Calu3 (cell line): ENCODE data around the gene BICDL2. TPM values are rescaled to one million over a fixed set of nuclear protein-coding genes. Genes with fewer than 3 reads are reported as not detected.
A peak's percentile ranks its signal among the peaks of the same experiment; 100 is the strongest.

Experiments used
- BruUV-seq: library from RNA; stranded (reverse); fragments of 400-500 nt; replicated peaks from 2 replicates; lab custom pipeline; 2021; lab: Mats Ljungman, UMichigan
- CTCF ChIA-PET: fragments of 300-600 bp; sonication (Branson Sonifier 250); formaldehyde crosslinking; loops from one replicate; lab custom pipeline; 2022; ENCODE audit warnings: antibody characterized with exemption; lab: Charles Lee
- DNase-seq: peaks from one replicate; pipeline ENCODE4 v3.0.0; 2022
- H3K27ac Mint-ChIP-seq: one replicate; pipeline ENCODE4 v1.8.0; 2022; ENCODE audit warnings: mixed read lengths; ENCODE audit not compliant: unreplicated experiment
- H3K27me3 Mint-ChIP-seq: one replicate; pipeline ENCODE4 v1.8.0; 2022; ENCODE audit warnings: mixed read lengths; ENCODE audit not compliant: unreplicated experiment
- H3K36me3 Mint-ChIP-seq: one replicate; pipeline ENCODE4 v1.8.0; 2022; ENCODE audit warnings: mild to moderate bottlenecking, moderate library complexity, mixed read lengths; ENCODE audit not compliant: insufficient read depth, unreplicated experiment
- H3K4me1 Mint-ChIP-seq: one replicate; pipeline ENCODE4 v1.8.0; 2022; ENCODE audit warnings: mild to moderate bottlenecking, low read depth, mixed read lengths; ENCODE audit not compliant: unreplicated experiment
- H3K4me3 Mint-ChIP-seq: one replicate; pipeline ENCODE4 v1.8.0; 2022; ENCODE audit warnings: mild to moderate bottlenecking, low read depth, moderate library complexity, mixed read lengths; ENCODE audit not compliant: unreplicated experiment
- H3K9me3 Mint-ChIP-seq: one replicate; pipeline ENCODE4 v1.8.0; 2022; ENCODE audit warnings: low read depth, mixed read lengths; ENCODE audit not compliant: unreplicated experiment
- intact Hi-C: fragments of 100-400 bp; cut with micrococcal nuclease; formaldehyde crosslinking; loops from one replicate; pipeline ENCODE4 v1.10.0; 2022; ENCODE audit not compliant: unreplicated experiment
- total RNA-seq: library from RNA; stranded (reverse); gene quantifications from 2 replicates; pipeline ENCODE4 v1.2.3, GENCODE V29; 2022
- TF ChIP-seq, protein P1 (sequence below): fragments of 200-600 bp; IDR thresholded peaks from one replicate; pipeline ENCODE4 v1.8.0; 2022; ENCODE audit warnings: antibody characterized with exemption; ENCODE audit not compliant: unreplicated experiment

The BICDL2 gene
- total RNA-seq, 1 experiment from 2014 or later = 59.4 TPM

DNA sequence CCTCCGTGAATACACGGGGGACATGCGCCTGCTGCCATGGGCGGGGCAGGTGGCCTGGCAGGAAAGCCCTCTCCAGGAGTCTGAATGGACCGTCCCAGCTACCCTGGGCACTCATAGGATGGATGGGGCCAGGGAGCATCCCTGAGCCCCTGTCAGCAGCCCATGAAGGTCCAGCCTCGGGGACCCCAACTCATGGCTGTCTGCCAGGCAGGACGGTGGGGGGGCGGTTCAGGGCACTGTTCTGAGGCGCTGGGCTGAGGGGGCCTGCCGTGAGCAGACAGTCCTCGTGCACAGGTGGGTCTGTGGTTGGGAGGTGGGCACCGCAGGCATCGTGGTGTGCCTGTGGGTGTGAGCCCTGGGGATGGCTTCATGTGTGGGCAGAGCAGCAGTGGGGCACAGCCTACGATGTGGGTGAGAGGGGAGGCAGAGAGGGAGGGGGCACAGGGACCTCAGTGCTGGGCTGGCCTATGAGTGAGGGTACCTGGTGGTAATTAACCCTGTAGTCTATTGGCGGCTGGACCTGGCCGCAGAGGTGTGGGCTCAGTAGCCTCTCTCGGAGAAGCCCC is 50.0 kb downstream of the BICDL2 start:
- H3K9me3 Mint-ChIP-seq = no peaks in the 10 kb centered on the region
- TF ChIP-seq, protein P1, sequence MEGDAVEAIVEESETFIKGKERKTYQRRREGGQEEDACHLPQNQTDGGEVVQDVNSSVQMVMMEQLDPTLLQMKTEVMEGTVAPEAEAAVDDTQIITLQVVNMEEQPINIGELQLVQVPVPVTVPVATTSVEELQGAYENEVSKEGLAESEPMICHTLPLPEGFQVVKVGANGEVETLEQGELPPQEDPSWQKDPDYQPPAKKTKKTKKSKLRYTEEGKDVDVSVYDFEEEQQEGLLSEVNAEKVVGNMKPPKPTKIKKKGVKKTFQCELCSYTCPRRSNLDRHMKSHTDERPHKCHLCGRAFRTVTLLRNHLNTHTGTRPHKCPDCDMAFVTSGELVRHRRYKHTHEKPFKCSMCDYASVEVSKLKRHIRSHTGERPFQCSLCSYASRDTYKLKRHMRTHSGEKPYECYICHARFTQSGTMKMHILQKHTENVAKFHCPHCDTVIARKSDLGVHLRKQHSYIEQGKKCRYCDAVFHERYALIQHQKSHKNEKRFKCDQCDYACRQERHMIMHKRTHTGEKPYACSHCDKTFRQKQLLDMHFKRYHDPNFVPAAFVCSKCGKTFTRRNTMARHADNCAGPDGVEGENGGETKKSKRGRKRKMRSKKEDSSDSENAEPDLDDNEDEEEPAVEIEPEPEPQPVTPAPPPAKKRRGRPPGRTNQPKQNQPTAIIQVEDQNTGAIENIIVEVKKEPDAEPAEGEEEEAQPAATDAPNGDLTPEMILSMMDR = no peak
- no peak for DNase-seq
- H3K27me3 Mint-ChIP-seq = no peaks in the 10 kb centered on the region
- CTCF ChIA-PET = no interaction called here
- H3K4me3 Mint-ChIP-seq = no peak overlapping the region
- H3K36me3 Mint-ChIP-seq = peaks cover 25% of the 10 kb centered on the region
- intact Hi-C loops = no loop called here
- no TSS peak for BruUV-seq
- H3K27ac Mint-ChIP-seq = no peak overlapping the region
- H3K4me1 Mint-ChIP-seq = peaks cover 20% of the 10 kb centered on the region

DNA sequence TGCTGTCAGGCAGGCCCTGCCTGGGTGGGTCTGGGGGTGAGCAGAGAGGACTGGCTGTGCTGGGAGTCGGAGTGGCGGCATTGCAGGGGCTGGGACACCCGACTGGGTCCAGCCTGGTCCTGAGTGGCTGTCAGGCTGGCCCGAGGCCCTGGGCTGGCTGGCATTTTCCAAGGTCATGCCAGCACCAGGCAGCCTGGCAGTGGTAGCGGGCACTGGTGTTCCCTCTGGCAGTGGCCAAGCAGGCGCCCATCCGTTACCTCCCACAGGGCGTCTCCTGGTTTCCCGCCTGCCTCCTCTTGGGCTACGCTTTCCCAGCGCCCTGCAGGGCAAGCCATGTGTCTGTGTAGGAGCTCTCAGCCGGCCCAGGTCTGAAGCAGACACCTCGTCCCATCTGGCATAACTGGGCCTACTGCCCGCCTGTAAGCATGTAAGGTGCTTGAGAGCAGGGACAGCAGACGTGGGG is 50.8 kb downstream of the BICDL2 start:
- Mint-ChIP-seq H3K27me3 (no peaks in the 10 kb centered on the region), H3K9me3 (no peaks in the 10 kb centered on the region), H3K4me3 (no peak overlapping the region), H3K27ac (no peak overlapping the region), H3K36me3 (peaks cover 25% of the 10 kb centered on the region), H3K4me1 (peaks cover 25% of the 10 kb centered on the region)
- no peak for DNase-seq
- TF ChIP-seq, protein P1 = no peak
- CTCF ChIA-PET = no interaction called here
- intact Hi-C loops = no loop called here
- no TSS peak for BruUV-seq

DNA sequence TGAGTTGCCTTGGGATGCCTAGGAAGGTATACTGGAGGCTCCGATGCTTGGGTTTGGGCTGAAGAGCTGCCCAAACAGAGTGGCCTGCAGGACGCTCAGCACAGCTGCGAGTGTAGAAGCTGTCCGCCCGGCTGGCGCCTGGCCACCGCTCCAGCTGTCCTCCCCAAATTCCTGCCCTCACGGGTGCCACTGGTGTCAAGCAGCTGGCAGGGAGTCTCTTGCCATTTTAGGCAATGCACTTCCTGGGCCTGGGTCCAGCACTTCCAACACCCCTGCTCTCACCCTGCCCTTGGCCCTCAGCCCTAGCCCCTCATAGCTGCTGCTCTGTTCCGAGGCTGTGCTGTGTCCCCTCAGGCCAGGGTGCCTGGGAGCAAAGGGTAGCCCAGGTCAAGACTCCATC is 51.3 kb downstream of the BICDL2 start:
- TF ChIP-seq, protein P1 = no peak
- intact Hi-C loops = no loop called here
- no peak overlapping the region for H3K4me3 Mint-ChIP-seq
- peaks cover 30% of the 10 kb centered on the region for H3K36me3 Mint-ChIP-seq
- H3K4me1 Mint-ChIP-seq = peaks cover 26% of the 10 kb centered on the region
- H3K9me3 Mint-ChIP-seq = no peaks in the 10 kb centered on the region
- BruUV-seq = no TSS peak
- CTCF ChIA-PET = no interaction called here
- H3K27ac Mint-ChIP-seq = no peak overlapping the region
- no peak for DNase-seq
- no peaks in the 10 kb centered on the region for H3K27me3 Mint-ChIP-seq

GRCh38 chr16:2983706-2984136 is 53.0 kb downstream of the BICDL2 start:
- Mint-ChIP-seq H3K27ac (peak overlapping the region; percentile 61), H3K27me3 (no peaks in the 10 kb centered on the region), H3K9me3 (no peaks in the 10 kb centered on the region), H3K4me3 (peak overlapping the region; percentile 67), H3K36me3 (peaks cover 37% of the 10 kb centered on the region), H3K4me1 (peaks cover 26% of the 10 kb centered on the region)
- no TSS peak for BruUV-seq
- CTCF ChIA-PET = interaction anchor here (0.6 to 2.1 kb wide), 2 partner anchors 14 to 409 kb away, joined by 3 to 10 read pairs; no protein-coding TSS in a partner anchor
- intact Hi-C loops = no loop called here
- DNase-seq = peak; percentile 89
- TF ChIP-seq, protein P1 = peak; percentile 97
